Measurements from ENCODE around the gene ICOS. TPM values are rescaled to one million over a fixed set of nuclear protein-coding genes. Genes with fewer than 3 reads are reported as not detected.

ICOS gene
- polyA plus RNA-seq, 1 donor from 2014 or later: not detected

- no peaks in the 10 kb centered on the region for H3F3A ChIP-seq (ENCODE audit: insufficient read depth, low read length, poor library complexity, severe bottlenecking)
Measured at GRCh38 chr2:203892207-203892606, 44.4 kb upstream of the ICOS start.

GRCh38 chr2:203893401-203893800 is 43.2 kb upstream of the ICOS start:
- Histone ChIP-seq H3K9me2 (ENCODE audit: insufficient read depth, low read length) (no peaks in the 10 kb centered on the region), H3K4me3 (ENCODE audit: low read length) (no peak overlapping the region), H3K4me2 (ENCODE audit: low read length) (no peak overlapping the region), H3K36me3 (ENCODE audit: insufficient read depth, low read length) (no peaks in the 10 kb centered on the region), H3K27ac (ENCODE audit: low read length) (no peak overlapping the region), H3F3A (ENCODE audit: insufficient read depth, low read length, poor library complexity, severe bottlenecking) (no peaks in the 10 kb centered on the region), H2AFZ (ENCODE audit: low read depth, low read length) (no peak overlapping the region), H3K9me3 (ENCODE audit: low read length) (no peaks in the 10 kb centered on the region), H3K27me3 (ENCODE audit: insufficient read depth, low read depth, low read length) (no peaks in the 10 kb centered on the region), H3K9ac (ENCODE audit: low read length) (no peak overlapping the region), H4K20me1 (ENCODE audit: insufficient read depth) (no peaks in the 10 kb centered on the region), H3K79me2 (replicated peaks; ENCODE audit: insufficient read depth, low read length) (no peaks in the 10 kb centered on the region)
- TF ChIP-seq TAF1 (IDR thresholded peaks at IDR 0.05; ENCODE audit: low read depth): no peak
- TF ChIP-seq REST (IDR thresholded peaks at IDR 0.05; ENCODE audit: borderline replicate concordance): no peak
- no peak for TF ChIP-seq EP300 (conservative IDR thresholded peaks at IDR 0.05; ENCODE audit: poor library complexity, severe bottlenecking)
- TF ChIP-seq MXI1 (conservative IDR thresholded peaks at IDR 0.05; ENCODE audit: poor library complexity, severe bottlenecking): no peak
- no peak for TF ChIP-seq RAD21 (conservative IDR thresholded peaks at IDR 0.05)
- no peak for TF ChIP-seq POLR2AphosphoS5 (IDR thresholded peaks at IDR 0.05)
- TF ChIP-seq SMC3 (conservative IDR thresholded peaks at IDR 0.05; ENCODE audit: poor library complexity): no peak

More at GRCh38 chr2:203892207-203892606, 44.4 kb upstream of the ICOS start:
- Histone ChIP-seq H3K9me2 (ENCODE audit: insufficient read depth, low read length) (no peaks in the 10 kb centered on the region), H3K27ac (ENCODE audit: low read length) (no peak overlapping the region), H3K79me2 (replicated peaks; ENCODE audit: insufficient read depth, low read length) (no peaks in the 10 kb centered on the region), H4K20me1 (ENCODE audit: insufficient read depth) (no peaks in the 10 kb centered on the region), H3K9ac (ENCODE audit: low read length) (no peak overlapping the region), H3K4me3 (ENCODE audit: low read length) (no peak overlapping the region), H2AFZ (ENCODE audit: low read depth, low read length) (no peak overlapping the region), H3K4me2 (ENCODE audit: low read length) (no peak overlapping the region), H3K36me3 (ENCODE audit: insufficient read depth, low read length) (no peaks in the 10 kb centered on the region), H3K27me3 (ENCODE audit: insufficient read depth, low read depth, low read length) (no peaks in the 10 kb centered on the region), H3K9me3 (ENCODE audit: low read length) (no peaks in the 10 kb centered on the region)
- TF ChIP-seq TAF1 (IDR thresholded peaks at IDR 0.05; ENCODE audit: low read depth) (no peak), MXI1 (conservative IDR thresholded peaks at IDR 0.05; ENCODE audit: poor library complexity, severe bottlenecking) (no peak), CTCF (IDR thresholded peaks at IDR 0.05; ENCODE audit: poor library complexity, severe bottlenecking) (no peak), REST (IDR thresholded peaks at IDR 0.05; ENCODE audit: borderline replicate concordance) (no peak), EP300 (conservative IDR thresholded peaks at IDR 0.05; ENCODE audit: poor library complexity, severe bottlenecking) (no peak), RAD21 (conservative IDR thresholded peaks at IDR 0.05) (no peak), POLR2AphosphoS5 (IDR thresholded peaks at IDR 0.05) (no peak), EZH2 (IDR thresholded peaks at IDR 0.05; ENCODE audit: borderline replicate concordance, insufficient read depth, low read length, poor library complexity, severe bottlenecking) (no peak), SMC3 (conservative IDR thresholded peaks at IDR 0.05; ENCODE audit: poor library complexity) (no peak)
